ENCODE data around the gene ABCB11. TPM values are rescaled to one million over a fixed set of nuclear protein-coding genes. Genes with fewer than 3 reads are reported as not detected.
A peak's percentile ranks its signal among the peaks of the same experiment; 100 is the strongest.

ABCB11 gene
- total and polyA plus RNA-seq, 9 of the 15 experiments (the other 6 are each of a cell fraction or from before 2014, with no cell fraction given) = 0.04 to 0.51 (median 0.10) TPM; not detected in 1

DNA sequence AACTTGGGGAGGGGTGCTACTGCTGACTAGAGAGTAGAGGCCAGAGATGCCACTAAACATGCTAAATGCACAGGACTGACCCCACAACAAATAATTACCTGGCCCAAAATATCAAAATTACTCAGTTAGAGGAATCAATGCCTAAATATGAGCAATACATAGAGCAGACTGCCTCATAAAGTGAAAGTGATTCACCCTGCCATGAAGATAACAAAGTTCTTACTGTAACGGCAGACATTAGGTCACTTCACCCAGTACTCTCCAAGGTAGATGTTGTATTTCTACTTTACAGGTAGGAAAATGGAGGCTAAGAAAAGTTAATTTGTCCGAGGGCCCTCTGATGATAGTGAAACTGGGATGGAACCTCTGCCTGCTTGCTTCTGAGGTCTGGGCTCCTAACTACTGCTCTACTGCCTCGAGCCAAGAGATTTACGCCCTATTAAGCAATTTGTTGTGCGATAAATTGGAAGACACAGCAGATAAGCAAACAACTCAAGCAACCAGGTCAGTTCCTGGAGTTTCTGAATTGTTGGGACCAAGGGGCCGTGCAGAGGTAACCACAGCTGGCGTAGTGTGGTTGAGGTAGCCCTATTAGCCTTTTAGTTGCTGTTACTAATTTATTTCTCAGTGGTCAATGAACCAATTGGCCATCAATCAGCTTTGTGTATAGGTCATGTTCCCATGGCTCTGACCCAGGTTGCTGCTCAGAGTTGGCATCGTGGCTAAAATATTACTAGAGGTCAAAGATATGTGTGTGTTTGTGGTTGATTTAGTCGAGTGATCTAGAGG is 43.0 kb upstream of the ABCB11 start (continued):
- TF ChIP-seq, protein P1, sequence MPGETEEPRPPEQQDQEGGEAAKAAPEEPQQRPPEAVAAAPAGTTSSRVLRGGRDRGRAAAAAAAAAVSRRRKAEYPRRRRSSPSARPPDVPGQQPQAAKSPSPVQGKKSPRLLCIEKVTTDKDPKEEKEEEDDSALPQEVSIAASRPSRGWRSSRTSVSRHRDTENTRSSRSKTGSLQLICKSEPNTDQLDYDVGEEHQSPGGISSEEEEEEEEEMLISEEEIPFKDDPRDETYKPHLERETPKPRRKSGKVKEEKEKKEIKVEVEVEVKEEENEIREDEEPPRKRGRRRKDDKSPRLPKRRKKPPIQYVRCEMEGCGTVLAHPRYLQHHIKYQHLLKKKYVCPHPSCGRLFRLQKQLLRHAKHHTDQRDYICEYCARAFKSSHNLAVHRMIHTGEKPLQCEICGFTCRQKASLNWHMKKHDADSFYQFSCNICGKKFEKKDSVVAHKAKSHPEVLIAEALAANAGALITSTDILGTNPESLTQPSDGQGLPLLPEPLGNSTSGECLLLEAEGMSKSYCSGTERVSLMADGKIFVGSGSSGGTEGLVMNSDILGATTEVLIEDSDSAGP (CRISPR knock-in tag; IDR thresholded peaks at IDR 0.05) = no peak
- TF ChIP-seq SRSF7 (optimal IDR thresholded peaks at IDR 0.05; ENCODE audit: low read depth, low read length) (no peak), BRD4 (IDR thresholded peaks at IDR 0.05) (no peak), TBL1XR1 (IDR thresholded peaks at IDR 0.05; ENCODE audit: low read length in 2 of 2) (0 out of 4 replicates have a peak, but pooled peaks of 1 of the 2 experiments have one; percentile 16), RBBP5 (IDR thresholded peaks at IDR 0.05; ENCODE audit: borderline replicate concordance, insufficient read depth, low read length, poor library complexity, severe bottlenecking) (no peak), ZNF551 (CRISPR knock-in tag; IDR thresholded peaks at IDR 0.05) (no peak), ZNF764 (CRISPR knock-in tag; IDR thresholded peaks at IDR 0.05; ENCODE audit: low read depth) (no peak), ZNF197 (CRISPR knock-in tag; IDR thresholded peaks at IDR 0.05; ENCODE audit: low read depth) (no peak), ATF7 (IDR thresholded peaks at IDR 0.05) (no peak), NCOA2 (IDR thresholded peaks at IDR 0.05; ENCODE audit: partially characterized antibody in 2 of 2) (no peak), JUN (IDR thresholded peaks at IDR 0.05; ENCODE audit: borderline replicate concordance, low read depth, low read length) (peak; percentile 25; the same call in 1 of the 2 replicates), JUN (CRISPR knock-in tag; IDR thresholded peaks at IDR 0.05; ENCODE audit: borderline replicate concordance) (0 out of 2 replicates have a peak, but pooled peaks have one; percentile 24), CEBPB (tag; IDR thresholded peaks at IDR 0.05) (peak; percentile 76), FOXA3 (CRISPR knock-in tag; conservative IDR thresholded peaks at IDR 0.05 in 1 of 2, IDR thresholded peaks at IDR 0.05 in 1 of 2) (0 out of 4 replicates have a peak, but pooled peaks of 1 of the 2 experiments have one; percentile 50)
- TF ChIP-seq, protein P2, sequence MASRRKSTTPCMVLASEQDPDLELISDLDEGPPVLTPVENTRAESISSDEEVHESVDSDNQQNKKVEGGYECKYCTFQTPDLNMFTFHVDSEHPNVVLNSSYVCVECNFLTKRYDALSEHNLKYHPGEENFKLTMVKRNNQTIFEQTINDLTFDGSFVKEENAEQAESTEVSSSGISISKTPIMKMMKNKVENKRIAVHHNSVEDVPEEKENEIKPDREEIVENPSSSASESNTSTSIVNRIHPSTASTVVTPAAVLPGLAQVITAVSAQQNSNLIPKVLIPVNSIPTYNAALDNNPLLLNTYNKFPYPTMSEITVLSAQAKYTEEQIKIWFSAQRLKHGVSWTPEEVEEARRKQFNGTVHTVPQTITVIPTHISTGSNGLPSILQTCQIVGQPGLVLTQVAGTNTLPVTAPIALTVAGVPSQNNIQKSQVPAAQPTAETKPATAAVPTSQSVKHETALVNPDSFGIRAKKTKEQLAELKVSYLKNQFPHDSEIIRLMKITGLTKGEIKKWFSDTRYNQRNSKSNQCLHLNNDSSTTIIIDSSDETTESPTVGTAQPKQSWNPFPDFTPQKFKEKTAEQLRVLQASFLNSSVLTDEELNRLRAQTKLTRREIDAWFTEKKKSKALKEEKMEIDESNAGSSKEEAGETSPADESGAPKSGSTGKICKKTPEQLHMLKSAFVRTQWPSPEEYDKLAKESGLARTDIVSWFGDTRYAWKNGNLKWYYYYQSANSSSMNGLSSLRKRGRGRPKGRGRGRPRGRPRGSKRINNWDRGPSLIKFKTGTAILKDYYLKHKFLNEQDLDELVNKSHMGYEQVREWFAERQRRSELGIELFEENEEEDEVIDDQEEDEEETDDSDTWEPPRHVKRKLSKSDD (conservative IDR thresholded peaks at IDR 0.05; ENCODE audit: low read length) = no peak
- TF ChIP-seq, protein P3, sequence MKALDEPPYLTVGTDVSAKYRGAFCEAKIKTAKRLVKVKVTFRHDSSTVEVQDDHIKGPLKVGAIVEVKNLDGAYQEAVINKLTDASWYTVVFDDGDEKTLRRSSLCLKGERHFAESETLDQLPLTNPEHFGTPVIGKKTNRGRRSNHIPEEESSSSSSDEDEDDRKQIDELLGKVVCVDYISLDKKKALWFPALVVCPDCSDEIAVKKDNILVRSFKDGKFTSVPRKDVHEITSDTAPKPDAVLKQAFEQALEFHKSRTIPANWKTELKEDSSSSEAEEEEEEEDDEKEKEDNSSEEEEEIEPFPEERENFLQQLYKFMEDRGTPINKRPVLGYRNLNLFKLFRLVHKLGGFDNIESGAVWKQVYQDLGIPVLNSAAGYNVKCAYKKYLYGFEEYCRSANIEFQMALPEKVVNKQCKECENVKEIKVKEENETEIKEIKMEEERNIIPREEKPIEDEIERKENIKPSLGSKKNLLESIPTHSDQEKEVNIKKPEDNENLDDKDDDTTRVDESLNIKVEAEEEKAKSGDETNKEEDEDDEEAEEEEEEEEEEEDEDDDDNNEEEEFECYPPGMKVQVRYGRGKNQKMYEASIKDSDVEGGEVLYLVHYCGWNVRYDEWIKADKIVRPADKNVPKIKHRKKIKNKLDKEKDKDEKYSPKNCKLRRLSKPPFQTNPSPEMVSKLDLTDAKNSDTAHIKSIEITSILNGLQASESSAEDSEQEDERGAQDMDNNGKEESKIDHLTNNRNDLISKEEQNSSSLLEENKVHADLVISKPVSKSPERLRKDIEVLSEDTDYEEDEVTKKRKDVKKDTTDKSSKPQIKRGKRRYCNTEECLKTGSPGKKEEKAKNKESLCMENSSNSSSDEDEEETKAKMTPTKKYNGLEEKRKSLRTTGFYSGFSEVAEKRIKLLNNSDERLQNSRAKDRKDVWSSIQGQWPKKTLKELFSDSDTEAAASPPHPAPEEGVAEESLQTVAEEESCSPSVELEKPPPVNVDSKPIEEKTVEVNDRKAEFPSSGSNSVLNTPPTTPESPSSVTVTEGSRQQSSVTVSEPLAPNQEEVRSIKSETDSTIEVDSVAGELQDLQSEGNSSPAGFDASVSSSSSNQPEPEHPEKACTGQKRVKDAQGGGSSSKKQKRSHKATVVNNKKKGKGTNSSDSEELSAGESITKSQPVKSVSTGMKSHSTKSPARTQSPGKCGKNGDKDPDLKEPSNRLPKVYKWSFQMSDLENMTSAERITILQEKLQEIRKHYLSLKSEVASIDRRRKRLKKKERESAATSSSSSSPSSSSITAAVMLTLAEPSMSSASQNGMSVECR (CRISPR knock-in tag; IDR thresholded peaks at IDR 0.05) = no peak
- TF ChIP-seq, protein P4, sequence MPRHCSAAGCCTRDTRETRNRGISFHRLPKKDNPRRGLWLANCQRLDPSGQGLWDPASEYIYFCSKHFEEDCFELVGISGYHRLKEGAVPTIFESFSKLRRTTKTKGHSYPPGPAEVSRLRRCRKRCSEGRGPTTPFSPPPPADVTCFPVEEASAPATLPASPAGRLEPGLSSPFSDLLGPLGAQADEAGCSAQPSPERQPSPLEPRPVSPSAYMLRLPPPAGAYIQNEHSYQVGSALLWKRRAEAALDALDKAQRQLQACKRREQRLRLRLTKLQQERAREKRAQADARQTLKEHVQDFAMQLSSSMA (CRISPR knock-in tag; IDR thresholded peaks at IDR 0.05) = no peak
